ENCODE measurements around the gene PTGIR.

GRCh38 chr19:46621191-46622117, 3.4 kb downstream of the PTGIR start:
- no peak for TF ChIP-seq RCOR1 (IDR thresholded peaks at IDR 0.05; ENCODE audit: low read depth, low read length)
- TF ChIP-seq POLR2A (IDR thresholded peaks at IDR 0.05; ENCODE audit: low read length) = no peak
- TF ChIP-seq REST (IDR thresholded peaks at IDR 0.05) = no peak
- TF ChIP-seq CTCF (IDR thresholded peaks at IDR 0.05) = no peak
- TF ChIP-seq BCL3 (IDR thresholded peaks at IDR 0.05) = no peak
- TF ChIP-seq CHD4 (IDR thresholded peaks at IDR 0.05; ENCODE audit: borderline replicate concordance) = no peak

Measured in A549 (cell line).